ENCODE results near the gene ITFG1. TPM values are rescaled to one million over a fixed set of nuclear protein-coding genes. Genes with fewer than 3 reads are reported as not detected.

The ITFG1 gene
- total and polyA plus RNA-seq, 2 of the 8 experiments (the other 6 are each of a cell fraction or from before 2014, with no cell fraction given), result 13.8 to 22.2 TPM

DNA sequence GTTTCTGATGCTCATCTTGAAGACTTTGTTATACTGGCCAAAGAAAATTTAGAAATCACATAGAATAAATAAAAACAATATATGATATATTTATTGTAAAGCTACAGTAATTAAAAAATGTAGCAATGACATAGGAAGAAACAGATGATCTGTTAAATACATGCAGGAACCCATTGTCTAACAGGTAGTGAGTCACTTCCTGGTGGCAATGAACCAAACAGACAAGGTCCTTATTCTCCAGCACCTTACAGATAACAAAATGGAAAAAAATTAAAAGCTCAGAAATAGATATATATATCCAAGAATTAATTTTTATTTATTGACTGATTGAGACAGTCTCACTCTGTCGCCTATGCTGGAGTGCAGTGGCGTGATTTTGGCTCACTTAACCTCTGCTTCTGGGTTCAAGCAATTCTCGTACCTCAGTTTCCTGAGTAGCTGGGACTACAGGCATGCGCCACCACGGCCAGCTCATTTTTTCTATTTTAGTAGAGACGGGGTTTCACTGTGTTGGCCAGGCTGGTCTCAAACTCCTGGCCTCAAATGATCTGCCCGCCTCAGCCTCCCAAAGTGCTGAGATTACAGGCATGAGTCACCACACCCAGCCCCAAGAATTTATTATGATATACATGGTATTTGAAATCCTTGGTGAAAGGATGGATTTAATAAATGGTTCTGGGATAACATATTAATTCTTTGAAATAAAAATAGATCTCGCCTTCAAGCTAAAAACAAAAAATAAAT, 324.6 kb downstream of the ITFG1 start:
- H3K9me3 ChIP-seq (ENCODE audit: insufficient read depth in 2 of 2, low read depth in 1 of 2, low read length in 1 of 2), result no peaks in the 10 kb centered on the region
- WGBS, 2 experiments (ENCODE audit: extremely low coverage in 1 of 2, insufficient coverage in 1 of 2, insufficient read length in 1 of 2, insufficient replicate concordance in 2 of 2, low coverage in 1 of 2, low lambda C conversion rate in 2 of 2, missing lambda C conversion rate in 1 of 2), result 89% methylated on average over 8 of the region's 8 CpGs; no CpG with 5 or more reads in 1 of the 2 experiments
- H4K20me1 ChIP-seq (replicated peaks in 1 of 2; ENCODE audit: control insufficient read depth in 1 of 2, insufficient read depth in 2 of 2, low read length in 2 of 2), result no peaks in the 10 kb centered on the region
- no peak overlapping the region for H2AFZ ChIP-seq (ENCODE audit: low read length)
- TF ChIP-seq, protein P1, sequence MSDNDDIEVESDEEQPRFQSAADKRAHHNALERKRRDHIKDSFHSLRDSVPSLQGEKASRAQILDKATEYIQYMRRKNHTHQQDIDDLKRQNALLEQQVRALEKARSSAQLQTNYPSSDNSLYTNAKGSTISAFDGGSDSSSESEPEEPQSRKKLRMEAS (IDR thresholded peaks at IDR 0.05), result no peak
- TF ChIP-seq TAF1 (IDR thresholded peaks at IDR 0.05; ENCODE audit: low read depth, low read length), result no peak
- TF ChIP-seq ASH2L (IDR thresholded peaks at IDR 0.05; ENCODE audit: low read length), result no peak
- no peak for TF ChIP-seq SAP30 (IDR thresholded peaks at IDR 0.05; ENCODE audit: insufficient read depth, insufficient replicate concordance, low read length)
- TF ChIP-seq SRF (IDR thresholded peaks at IDR 0.05; ENCODE audit: low read depth, low read length), result no peak
- no peak for TF ChIP-seq JUND (IDR thresholded peaks at IDR 0.05; ENCODE audit: low read length)
- TF ChIP-seq TBP (IDR thresholded peaks at IDR 0.05; ENCODE audit: low read depth, low read length), result no peak
- no peak for TF ChIP-seq CBX5 (IDR thresholded peaks at IDR 0.05; ENCODE audit: low read depth, low read length)
- TF ChIP-seq, protein P2, sequence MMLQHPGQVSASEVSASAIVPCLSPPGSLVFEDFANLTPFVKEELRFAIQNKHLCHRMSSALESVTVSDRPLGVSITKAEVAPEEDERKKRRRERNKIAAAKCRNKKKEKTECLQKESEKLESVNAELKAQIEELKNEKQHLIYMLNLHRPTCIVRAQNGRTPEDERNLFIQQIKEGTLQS (IDR thresholded peaks at IDR 0.05; ENCODE audit: insufficient read depth, low read depth, low read length), result no peak
- no peak for TF ChIP-seq GTF2F1 (IDR thresholded peaks at IDR 0.05; ENCODE audit: borderline replicate concordance, low read depth, low read length)
- no peak for TF ChIP-seq RBBP5 (IDR thresholded peaks at IDR 0.05; ENCODE audit: borderline replicate concordance, low read depth, low read length)
- no peak for TF ChIP-seq SIN3A (conservative IDR thresholded peaks at IDR 0.05 in 1 of 2, IDR thresholded peaks at IDR 0.05 in 1 of 2; ENCODE audit: low read depth in 1 of 2, low read length in 2 of 2)
- H2BK20ac ChIP-seq (ENCODE audit: low read length), result no peak overlapping the region
- H3K4me1 ChIP-seq (replicated peaks in 1 of 4; ENCODE audit: control insufficient read depth in 3 of 4, insufficient read depth in 4 of 4, low read length in 3 of 4), result no peaks in the 10 kb centered on the region
- H2BK5ac ChIP-seq (ENCODE audit: low read depth, low read length), result no peak overlapping the region
- H3K14ac ChIP-seq (ENCODE audit: insufficient read length), result no peak overlapping the region
- FAIRE-seq, result no peak
- H3K4me3 ChIP-seq (ENCODE audit: extremely low read depth in 1 of 4, insufficient read depth in 2 of 4, low read depth in 3 of 4, low read length in 4 of 4), result no peak overlapping the region
- H3K4me2 ChIP-seq (ENCODE audit: insufficient read depth in 1 of 2, low read depth in 2 of 2, low read length in 2 of 2), result no peak overlapping the region
- no peak overlapping the region for H3K23ac ChIP-seq (ENCODE audit: insufficient read length)
- CTCF ChIA-PET (ENCODE audit: partially characterized antibody), result interaction anchor here (0.8 to 1.8 kb wide), 5 partner anchors 12 to 667 kb away, joined by 3 to 4 read pairs (median 4); no protein-coding TSS in a partner anchor
- H4K8ac ChIP-seq (ENCODE audit: extremely low read depth, insufficient read depth, low read length), result no peak overlapping the region
- no peak overlapping the region for H2AK5ac ChIP-seq (ENCODE audit: low read depth, low read length)
- no peak overlapping the region for H3K18ac ChIP-seq (ENCODE audit: extremely low read depth, low read length)
- H3K4ac ChIP-seq (replicated peaks; ENCODE audit: insufficient read length, low read depth, low read length), result no peak overlapping the region
- no peak overlapping the region for H2BK12ac ChIP-seq (ENCODE audit: low read depth, low read length)
- no peak overlapping the region for H3K27ac ChIP-seq (ENCODE audit: low read depth, low read length)
- no peaks in the 10 kb centered on the region for H3K23me2 ChIP-seq (ENCODE audit: low read depth, low read length)
- no peaks in the 10 kb centered on the region for H3K27me3 ChIP-seq (replicated peaks in 1 of 4; ENCODE audit: control insufficient read depth in 3 of 4, extremely low read depth in 1 of 4, insufficient read depth in 3 of 4, low read length in 3 of 4)
- no peak overlapping the region for H4K5ac ChIP-seq (ENCODE audit: insufficient read length, low read depth, low read length)
- H3K79me2 ChIP-seq (ENCODE audit: control insufficient read depth in 1 of 2, insufficient read depth in 2 of 2, low read length in 2 of 2), result peaks cover 0 to 37% of the 10 kb centered on the region in 2 experiments; a peak in 2 of 4 replicates
- H3K79me1 ChIP-seq (ENCODE audit: low read depth, low read length), result no peaks in the 10 kb centered on the region
- no peak overlapping the region for H4K91ac ChIP-seq (replicated peaks; ENCODE audit: insufficient read length, low read length)
- POLR2A ChIA-PET (ENCODE audit: partially characterized antibody), result no interaction called here
- H3K56ac ChIP-seq (replicated peaks; ENCODE audit: insufficient read length, low read depth, low read length), result no peak overlapping the region
- H2BK120ac ChIP-seq (replicated peaks; ENCODE audit: low read depth, low read length), result no peak overlapping the region
- no peak overlapping the region for H2BK15ac ChIP-seq (ENCODE audit: low read length)
- no peak overlapping the region for H3K9ac ChIP-seq (replicated peaks in 1 of 4; ENCODE audit: extremely low read depth in 1 of 4, low read depth in 3 of 4, low read length in 3 of 4)
- DNase-seq (ENCODE audit: low read depth in 1 of 2, low spot score in 2 of 2), result no peak
- H3K36me3 ChIP-seq (ENCODE audit: control insufficient read depth in 2 of 4, insufficient read depth in 4 of 4, low read length in 3 of 4), result no peaks in the 10 kb centered on the region

All from H1 (cell line).